ENCODE results near the gene MYCN.

DNA sequence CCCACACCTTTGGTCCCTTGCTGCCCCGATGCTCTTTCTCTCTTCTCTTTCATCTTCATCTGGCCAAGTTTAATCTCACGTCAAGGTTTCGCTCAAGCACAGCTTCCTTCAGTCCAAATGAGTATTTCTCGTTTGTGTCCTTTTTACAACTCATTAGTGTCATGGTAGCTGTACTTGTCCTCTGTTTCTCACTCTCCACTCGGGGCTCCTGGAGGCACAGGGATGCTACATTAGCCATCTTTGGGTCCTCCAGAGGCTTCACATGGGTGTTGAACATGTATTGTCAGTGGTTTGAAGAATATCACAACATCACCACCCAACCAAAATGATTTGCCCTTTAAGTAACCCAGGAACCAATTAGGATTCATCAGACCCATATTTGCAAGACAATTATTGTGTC is 30.4 kb downstream of the MYCN start:
- TF ChIP-seq, protein P1, sequence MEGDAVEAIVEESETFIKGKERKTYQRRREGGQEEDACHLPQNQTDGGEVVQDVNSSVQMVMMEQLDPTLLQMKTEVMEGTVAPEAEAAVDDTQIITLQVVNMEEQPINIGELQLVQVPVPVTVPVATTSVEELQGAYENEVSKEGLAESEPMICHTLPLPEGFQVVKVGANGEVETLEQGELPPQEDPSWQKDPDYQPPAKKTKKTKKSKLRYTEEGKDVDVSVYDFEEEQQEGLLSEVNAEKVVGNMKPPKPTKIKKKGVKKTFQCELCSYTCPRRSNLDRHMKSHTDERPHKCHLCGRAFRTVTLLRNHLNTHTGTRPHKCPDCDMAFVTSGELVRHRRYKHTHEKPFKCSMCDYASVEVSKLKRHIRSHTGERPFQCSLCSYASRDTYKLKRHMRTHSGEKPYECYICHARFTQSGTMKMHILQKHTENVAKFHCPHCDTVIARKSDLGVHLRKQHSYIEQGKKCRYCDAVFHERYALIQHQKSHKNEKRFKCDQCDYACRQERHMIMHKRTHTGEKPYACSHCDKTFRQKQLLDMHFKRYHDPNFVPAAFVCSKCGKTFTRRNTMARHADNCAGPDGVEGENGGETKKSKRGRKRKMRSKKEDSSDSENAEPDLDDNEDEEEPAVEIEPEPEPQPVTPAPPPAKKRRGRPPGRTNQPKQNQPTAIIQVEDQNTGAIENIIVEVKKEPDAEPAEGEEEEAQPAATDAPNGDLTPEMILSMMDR (IDR thresholded peaks at IDR 0.05; ENCODE audit: low read length) = no peak
- no peak for TF ChIP-seq EZH2 (IDR thresholded peaks at IDR 0.05; ENCODE audit: borderline replicate concordance, low read length)

Data from OCI-LY1 (cell line).